Inflammatory macrophage (primary cell): ENCODE results near the gene USP24.

ENCODE experiments used
- DNase-seq, 2 donors: peaks; one replicate each; pipeline ENCODE4 v3.0.0-alpha.2; 2020 to 2022
- total RNA-seq, 18 experiments: gene quantifications; one replicate each; lab custom pipeline; 2026; ENCODE audit warnings: mixed read lengths in 6 of 18, inconsistent platforms in 2 of 18; lab: John Stamatoyannopoulos, UW

Gene USP24, protein sequence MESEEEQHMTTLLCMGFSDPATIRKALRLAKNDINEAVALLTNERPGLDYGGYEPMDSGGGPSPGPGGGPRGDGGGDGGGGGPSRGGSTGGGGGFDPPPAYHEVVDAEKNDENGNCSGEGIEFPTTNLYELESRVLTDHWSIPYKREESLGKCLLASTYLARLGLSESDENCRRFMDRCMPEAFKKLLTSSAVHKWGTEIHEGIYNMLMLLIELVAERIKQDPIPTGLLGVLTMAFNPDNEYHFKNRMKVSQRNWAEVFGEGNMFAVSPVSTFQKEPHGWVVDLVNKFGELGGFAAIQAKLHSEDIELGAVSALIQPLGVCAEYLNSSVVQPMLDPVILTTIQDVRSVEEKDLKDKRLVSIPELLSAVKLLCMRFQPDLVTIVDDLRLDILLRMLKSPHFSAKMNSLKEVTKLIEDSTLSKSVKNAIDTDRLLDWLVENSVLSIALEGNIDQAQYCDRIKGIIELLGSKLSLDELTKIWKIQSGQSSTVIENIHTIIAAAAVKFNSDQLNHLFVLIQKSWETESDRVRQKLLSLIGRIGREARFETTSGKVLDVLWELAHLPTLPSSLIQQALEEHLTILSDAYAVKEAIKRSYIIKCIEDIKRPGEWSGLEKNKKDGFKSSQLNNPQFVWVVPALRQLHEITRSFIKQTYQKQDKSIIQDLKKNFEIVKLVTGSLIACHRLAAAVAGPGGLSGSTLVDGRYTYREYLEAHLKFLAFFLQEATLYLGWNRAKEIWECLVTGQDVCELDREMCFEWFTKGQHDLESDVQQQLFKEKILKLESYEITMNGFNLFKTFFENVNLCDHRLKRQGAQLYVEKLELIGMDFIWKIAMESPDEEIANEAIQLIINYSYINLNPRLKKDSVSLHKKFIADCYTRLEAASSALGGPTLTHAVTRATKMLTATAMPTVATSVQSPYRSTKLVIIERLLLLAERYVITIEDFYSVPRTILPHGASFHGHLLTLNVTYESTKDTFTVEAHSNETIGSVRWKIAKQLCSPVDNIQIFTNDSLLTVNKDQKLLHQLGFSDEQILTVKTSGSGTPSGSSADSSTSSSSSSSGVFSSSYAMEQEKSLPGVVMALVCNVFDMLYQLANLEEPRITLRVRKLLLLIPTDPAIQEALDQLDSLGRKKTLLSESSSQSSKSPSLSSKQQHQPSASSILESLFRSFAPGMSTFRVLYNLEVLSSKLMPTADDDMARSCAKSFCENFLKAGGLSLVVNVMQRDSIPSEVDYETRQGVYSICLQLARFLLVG (N-terminal part only)
- total RNA-seq: 119 to 327 (median 174) reads per million in 18 experiments

DNA sequence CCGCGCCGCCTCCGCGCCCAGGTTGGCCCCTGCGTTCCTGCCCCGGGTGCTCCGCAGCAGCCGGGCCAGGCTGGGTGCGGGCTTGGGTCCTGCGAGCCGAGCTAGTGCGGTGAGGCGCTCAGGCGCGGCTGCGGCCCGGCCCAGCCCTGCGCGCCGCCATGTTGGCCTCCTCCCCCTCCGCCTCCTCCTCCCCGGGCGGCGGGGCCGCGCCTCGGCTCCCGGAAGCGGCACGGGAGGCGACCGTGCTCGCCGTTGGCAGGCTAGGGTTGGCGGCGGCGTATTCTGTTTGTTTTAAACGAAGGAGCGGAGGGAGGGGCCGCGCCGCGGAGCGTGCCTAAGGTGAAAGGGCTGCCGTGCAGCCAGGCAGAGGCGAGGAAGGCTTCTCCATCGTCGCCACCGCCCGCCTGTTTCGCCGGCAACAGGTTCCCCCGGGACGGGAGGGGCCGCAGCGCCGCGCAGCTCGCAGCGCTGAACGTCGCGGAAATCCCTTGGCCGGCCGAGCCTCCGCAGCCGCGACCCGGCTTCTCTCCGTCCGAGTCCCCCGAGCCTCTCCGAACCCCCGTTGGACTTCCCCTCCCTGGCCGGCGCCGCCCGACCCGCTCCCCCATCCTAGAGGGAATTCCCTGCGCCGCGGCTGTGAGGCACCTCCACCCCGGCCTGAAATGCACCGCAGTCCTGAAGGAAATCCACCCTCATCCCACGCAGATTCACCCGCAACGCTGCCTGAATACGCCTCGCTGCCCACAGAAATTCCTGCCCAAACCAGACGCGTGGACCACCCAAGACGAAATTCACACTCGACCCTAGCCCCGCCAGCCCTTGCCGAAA, at the start of gene USP24:
Gene USP24 (minus strand): TSS at position 171 of the 828 bp plus-strand sequence. CDS start 251 bp downstream, outside the sequence.
- DNase-seq: peak; percentile 62 to 72

DNA sequence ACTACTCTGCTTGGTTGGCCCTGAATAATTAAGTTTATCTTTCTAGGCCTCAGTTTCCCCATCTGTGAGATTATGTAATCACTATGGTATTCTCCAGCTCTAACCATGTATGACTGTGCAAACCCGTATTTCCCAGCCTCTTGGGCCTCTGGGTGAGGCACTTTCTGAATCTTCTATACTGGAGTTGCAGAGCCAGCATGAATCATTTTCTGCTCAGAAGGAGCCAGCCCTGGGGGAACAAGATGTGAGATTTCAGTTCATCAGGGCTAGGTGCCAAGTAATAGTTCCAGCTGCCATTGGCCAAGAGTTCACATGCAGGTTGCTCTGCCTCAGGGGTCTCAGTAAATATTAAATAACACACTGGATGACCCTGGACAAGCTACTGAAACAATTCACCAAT, 47.7 kb upstream of the USP24 start:
- DNase-seq: no peak

DNA sequence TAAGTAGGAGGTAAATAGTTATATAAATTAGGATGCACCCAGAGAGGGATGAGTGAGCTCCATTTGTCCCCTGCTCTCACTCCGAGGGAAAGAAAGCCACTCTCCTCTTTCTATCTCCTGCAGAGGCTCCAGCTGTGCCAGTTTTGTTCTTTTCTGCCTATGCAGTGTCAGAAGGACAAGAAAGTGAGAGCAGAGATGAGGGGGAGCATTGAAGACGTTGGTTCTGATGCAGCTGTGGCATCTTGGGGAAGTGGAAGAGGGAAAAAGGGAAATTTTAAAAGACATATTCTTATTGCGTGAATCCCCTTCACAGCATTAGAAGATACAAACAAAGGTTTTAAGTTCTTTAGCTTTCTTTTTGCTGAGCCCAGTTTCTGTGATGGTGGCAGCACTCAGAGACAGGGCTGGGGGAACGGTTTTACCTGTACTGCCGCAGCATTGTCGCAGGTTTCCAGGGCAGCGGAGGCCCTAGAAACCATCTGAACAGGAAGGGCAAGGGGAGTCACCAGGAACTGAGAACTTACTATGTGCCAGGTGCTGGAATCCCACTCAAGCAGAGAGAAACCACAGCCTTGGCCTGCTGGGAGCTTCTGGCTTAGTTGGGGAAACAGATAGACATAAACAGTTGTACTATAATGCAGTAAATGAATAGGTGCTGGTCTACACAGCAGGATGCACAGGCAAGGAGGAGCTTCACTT, 44.9 kb upstream of the USP24 start:
- DNase-seq: no peak

DNA sequence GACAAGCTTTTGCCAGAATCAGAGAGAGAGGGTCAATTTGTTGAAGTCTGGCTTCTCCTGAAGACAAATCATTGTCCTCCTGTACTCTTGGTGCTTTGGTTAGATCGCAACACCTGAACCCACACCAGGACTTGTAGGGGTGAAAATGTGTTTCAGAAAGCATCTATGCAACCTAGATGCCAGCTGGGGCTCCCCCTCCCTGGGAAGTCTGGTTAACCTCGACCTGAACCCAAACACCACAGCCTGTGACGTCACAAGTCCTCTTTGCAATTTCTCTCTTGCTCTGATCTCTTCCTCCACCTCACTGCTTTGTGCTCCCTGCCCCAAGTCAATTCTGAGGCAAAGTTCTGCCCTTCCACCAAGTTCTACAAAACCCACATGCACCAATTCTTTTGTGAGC, 42.8 kb upstream of the USP24 start:
- no peak for DNase-seq

DNA sequence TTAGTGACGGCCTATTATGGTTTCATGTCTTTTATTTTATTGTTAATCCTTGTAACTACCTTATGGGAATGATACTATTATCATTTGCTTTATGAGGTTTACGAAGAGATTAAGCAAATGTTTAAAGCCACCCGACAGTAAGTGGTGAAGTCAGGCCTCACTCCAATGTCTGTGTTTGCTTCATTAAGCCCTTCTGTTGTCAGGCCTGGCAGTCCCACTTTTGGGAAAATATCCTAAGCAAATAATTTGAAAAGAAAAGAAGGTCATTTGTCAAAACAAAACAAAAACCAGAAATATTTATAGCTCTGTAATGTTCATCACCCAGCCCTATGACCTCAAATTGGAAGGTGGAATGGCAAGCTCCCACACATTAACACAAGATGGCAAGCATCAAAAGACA, 40.7 kb upstream of the USP24 start:
- DNase-seq: no peak

DNA sequence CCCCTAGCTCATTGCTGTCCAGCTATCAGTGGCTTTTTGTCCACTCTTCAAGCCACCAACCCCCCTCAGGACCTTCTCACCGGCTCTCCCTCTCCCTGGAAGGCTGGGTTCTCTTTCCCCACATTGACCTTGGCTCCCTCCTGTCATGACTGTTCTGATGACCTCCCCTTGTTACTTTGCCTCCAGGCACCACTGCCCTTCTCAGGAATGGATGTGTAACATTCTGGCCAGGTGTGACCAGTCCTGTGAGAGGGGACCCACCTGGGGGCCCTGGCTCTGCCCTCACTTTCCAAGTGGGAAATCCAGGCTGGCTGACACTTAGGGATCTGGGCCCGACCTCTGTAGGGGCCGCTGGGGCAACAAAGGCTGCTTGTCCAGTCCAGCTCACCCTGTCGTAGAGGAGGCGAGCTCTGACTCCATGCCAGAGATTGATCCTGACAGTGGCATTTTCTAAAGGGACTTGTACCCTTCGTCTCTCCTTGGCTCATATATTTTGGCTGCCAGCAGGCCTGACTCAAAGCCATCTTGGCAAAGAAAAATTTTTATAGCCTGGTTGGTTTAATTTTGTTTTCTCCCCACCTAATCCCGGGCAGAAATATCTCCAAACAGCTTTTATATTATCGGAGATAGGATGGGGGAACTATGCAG, 37.9 kb upstream of the USP24 start:
- no peak for DNase-seq

DNA sequence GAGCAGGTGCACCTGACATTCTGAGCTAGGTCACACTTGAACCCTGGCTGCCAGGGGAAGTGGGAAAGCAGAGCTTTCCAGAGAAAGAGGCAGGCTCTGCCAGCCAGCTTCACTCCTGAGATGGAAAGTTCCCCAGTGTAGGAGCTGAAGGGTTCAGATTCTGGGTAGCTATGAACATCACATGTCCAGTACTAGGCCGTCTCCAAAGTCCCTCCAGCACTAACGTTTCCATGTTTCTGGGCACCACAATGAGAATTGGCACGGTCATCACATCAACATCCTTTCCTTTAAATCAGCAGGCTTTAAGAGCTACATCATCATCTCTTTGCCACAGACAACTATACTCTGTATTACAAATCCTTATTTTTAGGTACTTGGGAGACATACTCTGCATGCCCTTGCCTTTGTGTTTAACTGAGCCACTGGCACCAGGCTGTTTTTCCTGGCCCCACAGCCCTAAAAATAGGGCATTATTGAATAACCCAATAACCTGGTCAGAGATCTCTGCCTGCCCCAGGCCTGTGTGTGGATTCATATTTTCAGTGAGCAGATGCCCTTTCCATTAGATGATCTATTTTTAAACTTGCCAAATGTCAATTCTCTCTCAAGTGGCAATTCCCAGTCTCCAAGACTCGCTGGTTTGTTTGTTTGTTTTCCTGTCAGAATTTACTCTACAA, 35.4 kb upstream of the USP24 start:
- DNase-seq: no peak

DNA sequence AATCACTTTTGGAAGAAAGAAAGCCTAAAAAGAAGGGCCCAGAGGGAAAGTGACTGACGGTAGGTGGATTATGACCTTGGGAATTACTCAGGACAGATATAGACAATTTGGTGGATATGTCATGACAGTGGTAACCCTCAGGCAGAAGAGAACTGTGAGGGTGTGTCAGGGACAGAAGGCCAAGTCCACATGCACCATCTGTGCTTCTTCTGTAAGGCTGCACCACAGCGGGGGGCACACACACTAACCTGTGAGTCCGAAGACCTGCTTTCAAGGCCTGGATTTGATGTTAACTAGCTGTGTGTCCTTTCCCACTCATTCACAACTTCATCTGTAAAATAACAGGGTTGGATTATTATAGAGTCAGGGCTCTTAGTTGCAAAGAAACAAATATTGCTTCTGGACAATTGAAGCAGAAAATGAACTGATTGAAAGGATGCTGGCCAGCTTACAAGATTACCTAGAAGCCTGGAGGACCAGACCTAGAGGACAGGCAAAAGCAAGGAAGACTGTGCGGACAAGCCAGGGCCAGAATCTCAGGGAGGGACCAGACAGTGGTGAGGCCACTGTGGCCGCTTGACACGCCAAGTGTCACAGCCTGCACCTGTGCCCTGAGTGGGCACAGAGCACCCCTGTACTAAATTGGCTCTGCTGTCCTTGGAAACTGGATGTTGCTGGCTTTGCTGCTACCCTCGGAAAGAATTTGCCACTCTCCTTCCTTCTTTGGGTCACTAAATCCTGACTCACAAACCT, 34.7 kb upstream of the USP24 start:
- no peak for DNase-seq

DNA sequence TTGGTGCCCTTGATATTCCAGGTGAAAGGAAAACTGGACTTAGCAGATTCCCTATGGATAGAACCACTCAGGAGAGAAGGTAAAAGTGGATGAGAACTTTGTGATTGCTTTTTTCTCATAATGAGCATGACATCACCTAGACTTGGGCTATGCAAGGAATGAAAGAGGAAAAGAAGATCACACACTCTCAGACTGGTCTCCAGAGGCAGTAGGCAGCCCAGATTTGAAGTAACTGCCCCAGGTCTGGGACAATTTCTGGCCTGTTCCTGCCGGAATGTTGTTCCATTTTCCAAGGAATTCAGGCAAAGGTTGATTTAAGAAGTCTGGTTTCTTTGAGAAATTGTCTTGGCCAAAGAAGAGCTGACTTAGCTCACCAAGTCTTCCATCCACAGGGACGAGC, 31.7 kb upstream of the USP24 start:
- no peak for DNase-seq

DNA sequence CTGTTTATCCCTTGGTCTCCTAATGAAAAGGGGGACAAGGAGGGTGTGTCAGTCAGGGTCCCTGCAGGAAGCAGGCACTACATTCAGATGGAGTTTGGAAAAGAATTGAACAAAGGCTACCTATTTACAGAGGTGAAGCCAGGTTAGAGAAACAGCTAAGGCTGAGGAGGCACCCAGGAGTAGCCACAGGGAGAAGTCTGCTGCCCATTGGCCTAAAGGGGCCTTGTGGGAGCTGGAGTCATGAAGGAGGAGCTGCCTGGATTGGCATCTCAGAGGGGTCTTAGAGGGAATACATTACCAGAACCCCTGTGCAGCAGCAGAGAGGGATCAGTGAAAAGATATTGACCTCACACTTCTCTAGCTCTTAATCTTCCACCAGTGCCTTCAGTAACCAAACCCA, 31.2 kb upstream of the USP24 start:
- DNase-seq: no peak

DNA sequence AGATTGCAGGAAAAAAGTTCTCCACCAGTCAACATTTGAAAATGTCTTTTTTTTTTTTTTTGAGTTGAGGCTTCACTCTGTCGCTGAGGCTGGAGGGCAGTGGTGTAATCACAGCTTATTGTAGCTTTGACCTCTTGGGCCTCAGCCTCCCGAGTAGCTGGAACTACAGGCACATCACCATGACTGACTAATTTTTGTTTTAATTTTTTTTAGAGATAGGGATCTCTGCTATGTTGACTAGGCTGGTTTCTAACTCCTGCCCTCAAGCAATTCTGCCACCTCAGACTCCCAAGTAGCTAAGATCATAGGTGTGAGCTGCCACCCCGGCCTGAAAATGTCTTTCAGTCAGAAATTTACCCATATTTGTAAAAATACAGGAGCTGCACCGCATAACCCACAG, 30.6 kb upstream of the USP24 start:
- DNase-seq: no peak

DNA sequence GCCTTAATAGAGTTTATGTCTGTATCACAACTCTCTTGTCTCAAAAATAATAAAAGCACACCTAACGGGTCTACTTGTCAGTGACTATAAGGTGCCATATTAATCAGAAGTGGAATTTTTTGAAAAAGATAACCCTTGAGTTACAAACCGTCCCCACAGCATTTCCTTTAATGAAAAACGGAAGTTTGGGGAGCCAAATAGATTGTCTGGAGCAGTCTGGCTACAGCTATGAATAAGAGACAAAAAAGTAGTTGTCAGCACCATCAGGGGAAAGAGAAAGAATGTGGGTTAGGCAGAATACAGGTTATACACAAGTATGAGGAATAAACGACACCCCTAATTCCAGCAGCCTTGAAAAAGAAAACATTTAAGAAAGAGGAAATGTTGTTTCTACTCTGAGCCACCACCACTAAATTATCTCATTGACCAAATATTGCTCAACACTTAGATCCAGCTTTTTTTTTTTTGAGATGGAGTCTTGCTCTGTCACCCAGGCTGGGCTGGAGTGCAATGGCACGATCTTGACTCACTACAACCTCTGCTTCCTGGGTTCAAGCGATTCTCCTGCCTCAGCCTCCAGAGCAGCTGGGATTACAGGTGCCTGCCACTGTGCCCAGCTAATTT, 29.4 kb upstream of the USP24 start:
- peak; percentile 68 to 85 for DNase-seq

DNA sequence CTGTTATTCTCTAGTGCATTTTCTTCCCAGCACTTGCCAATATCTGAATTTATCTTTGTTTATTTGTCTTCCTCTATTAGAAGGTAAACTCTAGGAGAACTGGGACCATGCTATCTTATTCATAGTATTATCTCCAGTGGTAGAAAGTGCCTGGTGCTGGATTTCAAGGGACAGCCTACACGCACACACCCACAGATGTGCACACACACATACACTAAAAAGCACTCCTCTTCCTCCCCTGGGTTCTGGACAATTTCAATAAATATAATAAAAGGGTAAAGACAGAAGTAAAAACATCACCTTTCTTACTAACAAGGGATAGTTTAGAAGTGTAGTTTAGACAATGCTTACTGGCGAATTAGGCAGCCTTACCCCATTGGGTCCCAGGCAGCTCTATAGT, 28.5 kb upstream of the USP24 start:
- no peak for DNase-seq

DNA sequence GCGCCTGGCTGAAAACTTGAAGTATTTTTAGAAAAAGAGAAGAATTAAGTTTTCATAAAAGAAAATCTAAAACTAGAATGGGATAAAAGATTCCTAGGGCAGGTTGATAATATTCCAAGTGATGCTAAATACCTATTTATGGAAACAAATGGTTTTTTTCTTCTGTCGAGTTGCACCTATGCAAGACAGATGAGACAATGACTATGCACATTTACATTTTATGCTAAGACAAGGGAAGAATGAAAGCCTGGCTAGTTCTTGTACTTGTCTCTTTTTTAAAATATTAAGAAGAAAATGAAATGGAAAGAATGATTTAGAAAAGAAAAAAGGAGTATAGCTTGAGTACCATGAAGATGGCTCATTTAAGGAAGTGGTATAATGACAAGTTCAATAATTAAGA, 24.4 kb upstream of the USP24 start:
- no peak for DNase-seq

DNA sequence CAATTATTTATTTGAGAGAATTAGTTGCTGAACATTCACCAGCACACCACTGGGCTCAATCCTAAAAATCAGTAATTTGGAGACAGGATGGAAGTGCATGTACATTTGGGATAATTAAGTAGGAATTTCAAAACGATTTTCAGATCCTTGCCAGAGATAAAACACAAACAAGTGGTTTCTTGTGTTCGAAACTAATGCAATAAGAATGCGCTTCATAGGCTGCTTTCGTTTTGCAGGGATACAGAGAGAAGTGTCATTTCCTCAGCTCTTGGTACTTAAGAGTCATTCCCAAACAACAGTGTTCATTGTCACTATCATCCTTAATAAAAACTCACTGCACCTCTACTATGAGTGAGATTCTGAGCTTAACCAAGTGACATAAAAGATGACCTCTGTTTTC, 20.6 kb upstream of the USP24 start:
- DNase-seq: no peak

DNA sequence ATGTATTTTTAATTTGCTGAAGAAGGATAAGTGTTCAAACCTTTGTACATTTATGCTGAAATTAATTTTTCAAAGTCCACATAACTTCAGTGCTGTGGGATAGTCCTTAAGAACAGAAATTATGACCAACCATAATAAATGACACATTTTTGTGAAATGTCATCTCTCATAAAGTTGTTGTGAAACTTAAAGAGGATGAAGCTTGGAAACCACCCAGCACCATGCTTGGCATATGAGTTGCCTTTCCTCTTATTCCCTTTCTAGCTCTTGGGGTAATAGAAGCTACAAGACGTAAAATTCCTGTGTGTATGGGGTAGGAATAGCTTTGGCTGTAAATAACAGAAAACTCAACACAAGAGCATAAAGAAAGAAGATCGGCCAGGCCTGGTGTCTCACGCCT, 18.9 kb upstream of the USP24 start:
- DNase-seq: peak in 1 of 2 donors; percentile 11

DNA sequence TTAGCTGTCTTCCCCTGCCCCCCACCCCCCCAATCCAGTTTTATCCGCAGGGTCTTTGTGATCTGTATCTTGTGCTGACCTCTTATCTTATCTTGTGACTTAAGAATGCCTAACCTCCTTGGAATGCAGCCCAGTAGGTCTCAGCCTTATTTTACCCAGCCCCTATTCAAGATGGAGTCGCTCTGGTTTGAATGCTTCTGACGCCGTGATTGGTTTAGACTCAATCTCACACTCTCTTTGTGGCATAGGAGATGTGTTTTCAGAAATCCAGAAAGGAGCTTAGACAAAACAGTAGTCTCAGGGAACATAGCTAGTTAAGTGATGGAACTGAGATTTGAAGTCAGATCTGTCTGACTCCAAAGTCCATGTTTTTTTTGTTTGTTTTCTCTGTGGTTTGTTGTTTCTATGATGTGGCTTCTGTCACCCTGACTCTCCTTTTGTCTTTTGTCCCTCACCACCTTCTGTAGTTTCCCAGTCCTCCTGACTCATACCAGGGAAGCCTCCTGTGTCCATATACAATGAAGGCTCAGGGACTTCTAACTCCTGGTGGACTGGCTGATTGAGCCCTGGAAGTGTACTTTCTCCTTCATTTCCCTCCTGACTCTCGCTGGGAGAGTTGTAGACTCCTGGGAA, 18.1 kb upstream of the USP24 start:
- DNase-seq: no peak

DNA sequence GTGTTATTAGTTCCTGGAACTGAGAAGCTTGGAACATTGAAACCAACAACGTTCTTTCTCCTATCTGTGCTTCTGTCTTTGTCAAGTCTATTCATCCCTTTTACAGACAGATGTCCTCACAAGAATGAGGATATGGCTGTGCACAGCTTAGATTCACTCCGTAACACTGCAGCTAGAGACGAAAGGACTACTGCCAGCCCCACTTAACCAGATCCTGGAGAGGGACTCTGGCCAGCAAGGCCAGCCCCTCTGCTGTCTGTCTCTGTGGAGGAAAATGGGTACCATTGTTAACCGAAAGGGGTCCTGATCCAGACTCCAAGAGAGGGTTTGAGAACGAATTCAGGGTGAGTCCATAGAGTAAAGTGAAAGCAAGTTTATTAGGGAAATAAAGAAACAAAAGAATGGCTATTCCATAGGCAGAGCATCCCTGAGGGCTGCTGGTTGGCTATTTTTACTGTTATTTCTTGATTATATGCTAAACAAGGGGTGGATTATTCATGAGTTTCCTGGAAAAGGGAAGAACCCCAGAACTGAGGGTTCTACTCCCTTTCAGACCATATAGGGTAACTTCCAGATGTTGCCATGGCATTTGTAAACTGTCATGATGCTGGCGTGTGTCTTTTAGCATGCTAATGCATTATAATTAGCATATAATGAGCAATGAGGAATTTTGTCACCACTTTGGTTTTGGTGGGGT, 17.4 kb upstream of the USP24 start:
- no peak for DNase-seq
